HG03025 (cell line): ENCODE results near the gene SOX6.

Source experiments
- ATAC-seq: cut with Tn5 transposase; IDR thresholded peaks from one replicate; pipeline ENCODE4 v1.9.1; 2021; ENCODE audit warnings: mild to moderate bottlenecking, moderate library complexity; ENCODE audit not compliant: unreplicated experiment, low FRiP score

Gene SOX6

GRCh38 chr11:16365581-16366228, 9.4 kb upstream of the SOX6 start:
- no peak for ATAC-seq

DNA sequence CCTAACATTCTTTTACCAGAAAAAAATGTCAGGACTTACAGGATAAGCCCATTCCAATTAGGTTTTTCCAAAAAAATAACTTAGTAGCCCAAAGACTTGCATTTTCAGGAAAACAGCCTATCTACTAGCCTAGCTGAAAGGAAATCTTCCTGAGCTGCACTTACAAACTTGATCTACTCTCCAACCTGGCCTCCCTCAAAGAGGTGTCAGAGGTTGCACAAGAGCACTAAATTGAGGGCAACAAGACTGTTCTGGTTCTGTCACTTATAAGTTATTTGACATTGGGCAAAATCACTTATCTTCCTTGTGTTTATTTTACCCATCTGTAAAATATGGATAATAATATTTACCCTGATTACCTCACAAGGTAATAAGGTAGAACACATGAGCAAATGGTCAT, 7.9 kb upstream of the SOX6 start:
- ATAC-seq, result no peak

- ATAC-seq, result no peak
Measured at GRCh38 chr11:16363706-16364105, 7.4 kb upstream of the SOX6 start.

DNA sequence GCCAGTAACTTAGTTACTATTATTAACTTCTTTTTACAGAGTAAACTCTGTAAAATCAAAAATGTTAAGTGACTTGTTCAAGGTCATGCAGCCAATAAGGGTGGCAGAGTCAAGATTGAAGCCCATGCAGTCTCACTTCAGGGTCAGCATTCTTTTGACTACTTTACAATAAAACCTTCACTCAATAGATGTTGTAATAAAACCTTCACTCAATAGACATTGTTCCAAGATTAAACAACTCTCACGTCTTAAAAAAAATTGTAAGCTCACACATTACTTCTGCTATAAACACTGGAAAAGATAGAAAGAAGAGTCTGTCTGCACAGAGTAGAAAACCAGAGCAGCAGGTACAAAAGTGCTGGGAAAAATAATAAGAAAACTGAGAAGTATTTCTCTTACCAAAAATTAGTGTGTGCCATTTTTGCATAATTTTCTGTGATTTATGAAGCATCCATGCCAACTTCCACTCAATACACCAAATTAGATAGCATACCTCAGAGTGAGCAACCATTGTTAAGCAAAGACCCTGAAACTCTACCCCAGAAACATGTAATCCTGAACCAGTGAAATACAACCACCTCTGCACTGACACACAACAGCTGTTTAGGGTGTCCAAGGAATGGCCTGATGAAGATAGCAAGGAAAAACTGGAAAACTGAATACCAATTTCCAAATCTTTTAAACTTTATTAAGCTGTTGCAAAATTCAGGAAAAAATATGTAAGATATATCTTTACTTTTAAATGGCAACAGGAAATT, 4.9 kb upstream of the SOX6 start:
- no peak for ATAC-seq

- no peak for ATAC-seq
Measured at GRCh38 chr11:16359369-16359768, 3.0 kb upstream of the SOX6 start.

- no peak for ATAC-seq
Measured at GRCh38 chr11:16358726-16359125, 2.4 kb upstream of the SOX6 start.

DNA sequence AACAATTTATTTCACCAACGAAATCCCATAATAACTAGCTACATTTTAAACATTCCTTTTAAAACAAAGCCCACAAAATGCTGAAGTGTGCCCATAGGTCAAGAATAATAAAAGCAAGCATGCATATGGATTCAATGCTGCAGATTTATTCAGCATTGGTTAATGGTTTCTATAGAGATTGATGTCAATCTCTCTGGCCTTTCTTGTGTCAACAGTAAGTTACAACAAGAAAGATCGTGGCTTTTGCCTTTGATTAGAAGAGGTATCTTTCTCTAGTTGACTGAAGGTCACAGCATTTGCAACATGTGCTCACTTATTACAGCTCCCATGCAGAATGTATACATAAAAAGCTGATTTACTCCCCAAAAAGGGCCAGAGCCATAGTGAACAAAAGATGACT, 1.4 kb upstream of the SOX6 start:
- ATAC-seq, result no peak

DNA sequence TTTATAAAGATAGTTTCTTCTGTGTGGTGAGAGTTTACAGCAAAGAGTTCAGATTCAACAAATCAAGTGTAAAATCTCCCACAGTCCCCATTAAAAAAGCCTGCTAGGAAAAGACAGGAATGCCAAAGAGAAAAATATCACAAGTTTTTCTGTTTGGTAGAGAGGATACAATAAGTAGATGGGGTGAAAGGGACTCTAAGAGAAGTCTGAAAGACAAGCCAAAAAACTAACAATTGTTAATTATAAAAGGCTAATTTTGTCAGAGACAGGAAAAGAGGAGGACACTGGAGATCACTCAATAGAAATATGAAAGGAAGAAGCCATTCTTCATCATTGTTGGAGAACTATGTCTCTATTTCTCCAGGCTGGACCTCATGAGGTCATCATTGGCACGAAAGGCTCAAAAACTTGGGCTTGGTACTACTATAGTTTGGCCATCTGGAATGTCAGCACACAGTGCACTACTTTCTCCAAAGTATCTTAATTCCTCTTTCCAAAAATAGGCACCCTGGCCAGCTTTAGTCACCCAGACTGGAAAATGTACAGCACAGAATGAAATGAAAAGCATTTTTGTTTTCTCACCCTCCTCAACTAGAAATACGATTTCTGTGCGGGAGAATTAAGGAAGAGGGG, 531 bp upstream of the SOX6 start:
- no peak for ATAC-seq

- ATAC-seq, result no peak
Measured at GRCh38 chr11:16352707-16353106, 3.6 kb downstream of the SOX6 start.

GRCh38 chr11:16350125-16350524, 6.2 kb downstream of the SOX6 start:
- ATAC-seq, result no peak

GRCh38 chr11:16347928-16348685, 8.2 kb downstream of the SOX6 start:
- ATAC-seq, result no peak

GRCh38 chr11:16346975-16347374, 9.4 kb downstream of the SOX6 start:
- ATAC-seq, result no peak

DNA sequence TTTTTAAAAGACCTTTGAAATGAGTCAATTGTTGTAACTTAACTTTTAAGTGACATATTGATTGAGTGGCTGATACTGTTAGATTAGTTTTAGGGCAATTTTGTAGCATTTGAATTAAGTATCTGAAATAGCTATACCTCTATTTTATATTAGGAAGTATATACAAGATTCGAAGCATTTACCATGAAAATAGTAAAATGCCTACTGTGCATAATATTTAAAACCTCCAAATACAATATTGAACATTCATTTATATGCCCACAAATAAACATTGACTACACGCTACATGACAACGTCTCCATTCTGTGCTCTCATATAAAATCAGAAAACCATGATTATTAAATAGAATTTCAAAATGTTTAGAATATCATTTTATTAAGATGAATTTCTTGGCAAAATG, 14.5 kb downstream of the SOX6 start:
- ATAC-seq, result no peak

GRCh38 chr11:16338393-16338792, 18.0 kb downstream of the SOX6 start:
- no peak for ATAC-seq

GRCh38 chr11:16337421-16338213, 18.7 kb downstream of the SOX6 start:
- ATAC-seq, result no peak

DNA sequence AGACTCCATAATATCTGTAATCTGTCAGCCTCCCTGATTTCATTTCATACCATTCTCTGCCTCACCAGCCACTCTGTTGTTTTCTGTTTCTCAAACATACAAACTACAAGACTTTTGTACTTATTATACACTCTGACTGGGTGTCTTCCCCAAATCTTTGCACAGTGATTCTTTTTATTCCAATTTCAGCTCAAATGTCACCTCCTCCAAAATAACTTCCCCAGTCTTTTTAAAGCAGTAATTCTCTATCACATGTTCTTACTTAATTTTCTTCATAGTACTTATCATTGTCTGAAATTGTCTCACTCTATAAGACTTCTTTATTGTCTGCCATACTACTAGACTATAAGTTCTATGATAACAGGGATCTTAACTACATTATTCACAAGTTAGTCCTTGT, 19.6 kb downstream of the SOX6 start:
- no peak for ATAC-seq

DNA sequence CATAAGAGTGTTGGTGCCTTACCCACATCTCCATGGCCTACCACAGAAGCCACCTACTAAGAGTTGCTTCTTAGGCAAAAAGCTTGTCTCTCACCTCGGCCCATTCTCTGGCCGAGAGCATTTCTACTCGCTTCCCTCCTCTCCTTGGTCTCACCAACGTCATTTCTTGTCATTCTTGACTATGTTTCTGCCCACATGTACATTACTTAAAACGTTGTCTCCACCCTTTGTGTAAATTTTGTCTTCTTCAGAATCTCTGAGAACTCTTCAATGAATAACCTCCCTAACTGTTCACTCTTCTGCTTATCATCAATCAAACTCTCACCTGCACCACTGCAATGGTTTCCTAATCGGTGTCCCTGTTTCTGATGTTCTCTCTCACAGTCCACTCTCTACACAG, 20.1 kb downstream of the SOX6 start:
- no peak for ATAC-seq

DNA sequence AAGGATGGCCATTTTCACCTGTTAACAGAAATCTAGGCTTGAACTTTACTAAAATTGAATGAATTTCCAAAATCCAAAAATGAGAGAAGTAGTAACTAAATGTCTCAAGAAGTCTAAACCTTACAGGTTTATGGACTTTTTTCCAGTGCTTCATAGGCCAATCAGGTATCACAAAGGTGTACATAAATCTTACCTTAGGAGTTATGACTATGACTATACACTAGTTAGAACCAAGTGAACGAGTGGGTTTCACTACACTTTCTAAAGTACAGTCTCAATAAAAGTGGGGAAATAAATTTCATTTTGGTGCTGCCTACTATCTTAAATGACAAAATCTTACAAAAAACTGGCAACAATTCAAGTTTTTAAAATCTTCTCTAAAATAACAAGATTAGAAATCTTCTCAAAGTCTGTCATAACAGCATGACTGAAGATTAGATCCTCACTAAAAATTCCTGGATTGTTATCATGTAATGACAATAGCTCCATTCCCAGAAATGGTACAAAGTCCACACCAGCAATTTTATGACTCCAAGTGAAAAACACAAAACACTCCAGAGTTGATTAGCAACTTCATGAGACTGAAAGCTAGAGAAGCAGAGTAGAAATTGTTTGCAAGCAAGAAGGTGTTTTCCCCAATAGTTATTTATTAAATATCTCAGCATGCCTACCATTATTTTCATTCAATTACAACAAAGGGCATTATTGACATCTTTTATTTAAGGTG, 20.9 kb downstream of the SOX6 start:
- no peak for ATAC-seq

DNA sequence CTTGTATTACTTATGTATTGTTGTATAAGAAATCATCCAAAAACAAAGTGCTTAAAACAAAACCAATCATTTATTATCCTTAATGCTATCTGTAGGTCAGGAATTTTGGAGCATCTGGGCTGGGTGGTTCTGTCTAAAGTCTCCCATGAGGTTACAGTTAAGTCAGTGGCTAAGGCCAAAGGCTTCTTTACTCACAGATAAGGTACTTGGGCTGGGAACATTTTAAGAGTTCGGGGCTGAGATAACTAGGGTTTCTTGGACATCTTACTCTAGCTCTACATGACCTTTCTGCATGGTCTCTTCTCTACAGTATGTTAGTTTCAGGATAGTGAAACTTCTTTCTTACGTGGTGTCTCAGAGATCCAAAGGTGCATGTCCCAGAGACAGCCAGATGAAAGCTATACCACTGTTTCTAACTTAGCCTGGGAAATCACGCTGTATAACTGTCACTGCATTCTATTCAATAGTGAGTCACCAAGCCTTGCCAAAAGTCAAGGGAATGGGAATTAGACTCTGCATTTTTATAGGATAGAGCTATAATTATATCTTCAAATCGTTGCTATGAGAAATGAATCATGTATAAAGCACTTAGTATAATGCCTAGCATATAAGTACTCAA, 29.6 kb downstream of the SOX6 start:
- ATAC-seq, result no peak
